Body of pancreas (tissue), 4 donors: ENCODE results near the gene CLPTM1. TPM values are rescaled to one million over a fixed set of nuclear protein-coding genes. Genes with fewer than 3 reads are reported as not detected.

Experiments used
- ATAC-seq: fragments of 150-250 bp; one replicate; pipeline ENCODE4 v1.9.1; 2016
- DNase-seq, 4 donors: peaks; one replicate each; pipeline ENCODE4 v3.0.0-alpha.2; 2019
- H3K27ac ChIP-seq, 4 donors: fragments of 200-600 bp; sonication (generic); 1 replicate in 3 of 4; 2 replicates in 1 of 4; pipeline versions ENCODE4 v1.5.1 to v1.6.1; 2016 to 2019; ENCODE audit warnings: mild to moderate bottlenecking in 1 of 4, mixed read lengths in 1 of 4, moderate library complexity in 1 of 4
- H3K27me3 ChIP-seq, 2 donors: fragments of 200-600 bp; sonication (generic); one replicate each; pipeline ENCODE4 v1.6.0; 2016; ENCODE audit warnings: mild to moderate bottlenecking in 1 of 2
- H3K36me3 ChIP-seq, 2 donors: fragments of 200-600 bp; sonication (generic); replicated peaks in 1 of 2; 2 replicates each; pipeline ENCODE4 v1.5.1; 2016; ENCODE audit warnings: low read depth in 2 of 2; ENCODE audit not compliant: insufficient read depth in 1 of 2
- H3K4me1 ChIP-seq: fragments of 200-600 bp; sonication (generic); one replicate; pipeline ENCODE4 v1.6.0; 2016
- H3K4me3 ChIP-seq, 2 donors: fragments of 200-600 bp; sonication (generic); 1 replicate in 1 of 2; 2 replicates in 1 of 2; pipeline ENCODE4 v1.5.1; 2016 to 2019
- H3K9me3 ChIP-seq, 3 donors: fragments of 200-600 bp; sonication (generic); 1 replicate in 2 of 3; 2 replicates in 1 of 3; pipeline ENCODE4 v1.5.1; 2016
- CTCF ChIP-seq, 7 experiments: fragments of 450-650 bp in 4 of 7; fragments of 200-600 bp in 3 of 7; sonication (generic) in 3 of 7; IDR thresholded peaks; one replicate each; pipeline ENCODE4 v1.5.1; 2016 to 2019; ENCODE audit warnings: antibody characterized with exemption in 7 of 7
- POLR2A ChIP-seq, 3 donors: fragments of 450-650 bp; IDR thresholded peaks; one replicate each; pipeline ENCODE4 v1.6.1; 2016; ENCODE audit warnings: antibody characterized with exemption in 3 of 3, mild to moderate bottlenecking in 2 of 3
- WGBS, 2 donors: methylation state at CpG; one replicate each; pipeline ENCODE4 v1.1.5; 2017; 5-methylcytosine and 5-hydroxymethylcytosine counted together
- intact Hi-C: fragments of 100-400 bp; cut with DNase I; formaldehyde crosslinking; loops from one replicate; pipeline ENCODE4 v1.15.1; 2023
- total RNA-seq, 2 donors: library from RNA; depleted of rRNA; stranded (reverse); fragments of >200 nt; gene quantifications; one replicate each; pipeline ENCODE4 v1.1.0, GENCODE V29; 2016

The CLPTM1 gene
- total RNA-seq, 2 donors from 2014 or later = 37.1 to 48.5 TPM

GRCh38 chr19:45019187-45019586, 64.0 kb downstream of the CLPTM1 start:
- TF ChIP-seq CTCF (IDR thresholded peaks at IDR 0.05) (no peak), POLR2A (IDR thresholded peaks at IDR 0.05) (no peak)
- 86 to 89% methylated on average over 2 of the region's 2 CpGs for WGBS, 2 donors
- intact Hi-C loops = no loop called here
- no peaks in the 10 kb centered on the region for H3K4me1 ChIP-seq
- peaks cover 0 to 2% of the 10 kb centered on the region in 2 donors for H3K36me3 ChIP-seq
- no peak overlapping the region for H3K27ac ChIP-seq
- H3K27me3 ChIP-seq = no peaks in the 10 kb centered on the region
- H3K9me3 ChIP-seq = no peaks in the 10 kb centered on the region
- DNase-seq (no peak), ATAC-seq (no peak)
- H3K4me3 ChIP-seq = no peak overlapping the region

- Histone ChIP-seq H3K4me1 (no peaks in the 10 kb centered on the region), H3K9me3 (no peaks in the 10 kb centered on the region), H3K27me3 (no peaks in the 10 kb centered on the region), H3K4me3 (no peak overlapping the region), H3K27ac (no peak overlapping the region), H3K36me3 (peaks cover 0 to 2% of the 10 kb centered on the region in 2 donors)
- no peak for ATAC-seq
- WGBS, 2 donors = 68 to 78% methylated on average over 3 of the region's 3 CpGs
- no peak for DNase-seq
- intact Hi-C loops = no loop called here
- no peak for TF ChIP-seq POLR2A (IDR thresholded peaks at IDR 0.05)
- TF ChIP-seq CTCF (IDR thresholded peaks at IDR 0.05) = no peak
Measured at GRCh38 chr19:45020071-45020470, 64.9 kb downstream of the CLPTM1 start.

- 82 to 90% methylated on average over 9 to 14 of the region's 14 CpGs for WGBS, 2 donors
- H3K36me3 ChIP-seq = peaks cover 0 to 2% of the 10 kb centered on the region in 2 donors
- no peaks in the 10 kb centered on the region for H3K9me3 ChIP-seq
- no peaks in the 10 kb centered on the region for H3K4me1 ChIP-seq
- H3K4me3 ChIP-seq = no peak overlapping the region
- DNase-seq (no peak), ATAC-seq (no peak)
- no peak for TF ChIP-seq CTCF (IDR thresholded peaks at IDR 0.05)
- no peak for TF ChIP-seq POLR2A (IDR thresholded peaks at IDR 0.05)
- H3K27me3 ChIP-seq = no peaks in the 10 kb centered on the region
- intact Hi-C loops = no loop called here
- no peak overlapping the region for H3K27ac ChIP-seq
Measured at GRCh38 chr19:45021971-45022370, 66.8 kb downstream of the CLPTM1 start.

- no peaks in the 10 kb centered on the region for H3K9me3 ChIP-seq
- TF ChIP-seq POLR2A (IDR thresholded peaks at IDR 0.05) (no peak), CTCF (IDR thresholded peaks at IDR 0.05) (no peak)
- DNase-seq (no peak), ATAC-seq (no peak)
- intact Hi-C loops = no loop called here
- no peak overlapping the region for H3K27ac ChIP-seq
- no peak overlapping the region for H3K4me3 ChIP-seq
- WGBS, 2 donors = 82 to 85% methylated on average over 4 of the region's 4 CpGs
- peaks cover 0 to 4% of the 10 kb centered on the region in 2 donors for H3K36me3 ChIP-seq
- H3K27me3 ChIP-seq = no peaks in the 10 kb centered on the region
- H3K4me1 ChIP-seq = no peaks in the 10 kb centered on the region
Measured at GRCh38 chr19:45023048-45023447, 67.9 kb downstream of the CLPTM1 start.

GRCh38 chr19:45025264-45025663, 70.1 kb downstream of the CLPTM1 start:
- 92 to 97% methylated on average over 9 of the region's 9 CpGs for WGBS, 2 donors
- TF ChIP-seq POLR2A (IDR thresholded peaks at IDR 0.05) = no peak
- no peak for TF ChIP-seq CTCF (IDR thresholded peaks at IDR 0.05)
- no peak overlapping the region for H3K4me3 ChIP-seq
- no peaks in the 10 kb centered on the region for H3K4me1 ChIP-seq
- no peaks in the 10 kb centered on the region for H3K27me3 ChIP-seq
- ATAC-seq = no peak
- H3K9me3 ChIP-seq = no peaks in the 10 kb centered on the region
- peaks cover 0 to 13% of the 10 kb centered on the region in 2 donors for H3K36me3 ChIP-seq
- no peak for DNase-seq
- intact Hi-C loops = no loop called here
- no peak overlapping the region for H3K27ac ChIP-seq
